DMS53 treated with DMSO at 0.1 percent for 48 hours (cell line): ENCODE measurements around the gene ZNG1B.
"Not testable (repeated sequence)": the region's sequence is repeated elsewhere in the genome, so short reads cannot be mapped to it uniquely, and the experiment has no call there.

ENCODE experiments used
- DNase-seq: peaks from one replicate; lab custom pipeline; 2025; ENCODE audit not compliant: unreplicated experiment; lab: John Stamatoyannopoulos, UW

Gene ZNG1B

DNA sequence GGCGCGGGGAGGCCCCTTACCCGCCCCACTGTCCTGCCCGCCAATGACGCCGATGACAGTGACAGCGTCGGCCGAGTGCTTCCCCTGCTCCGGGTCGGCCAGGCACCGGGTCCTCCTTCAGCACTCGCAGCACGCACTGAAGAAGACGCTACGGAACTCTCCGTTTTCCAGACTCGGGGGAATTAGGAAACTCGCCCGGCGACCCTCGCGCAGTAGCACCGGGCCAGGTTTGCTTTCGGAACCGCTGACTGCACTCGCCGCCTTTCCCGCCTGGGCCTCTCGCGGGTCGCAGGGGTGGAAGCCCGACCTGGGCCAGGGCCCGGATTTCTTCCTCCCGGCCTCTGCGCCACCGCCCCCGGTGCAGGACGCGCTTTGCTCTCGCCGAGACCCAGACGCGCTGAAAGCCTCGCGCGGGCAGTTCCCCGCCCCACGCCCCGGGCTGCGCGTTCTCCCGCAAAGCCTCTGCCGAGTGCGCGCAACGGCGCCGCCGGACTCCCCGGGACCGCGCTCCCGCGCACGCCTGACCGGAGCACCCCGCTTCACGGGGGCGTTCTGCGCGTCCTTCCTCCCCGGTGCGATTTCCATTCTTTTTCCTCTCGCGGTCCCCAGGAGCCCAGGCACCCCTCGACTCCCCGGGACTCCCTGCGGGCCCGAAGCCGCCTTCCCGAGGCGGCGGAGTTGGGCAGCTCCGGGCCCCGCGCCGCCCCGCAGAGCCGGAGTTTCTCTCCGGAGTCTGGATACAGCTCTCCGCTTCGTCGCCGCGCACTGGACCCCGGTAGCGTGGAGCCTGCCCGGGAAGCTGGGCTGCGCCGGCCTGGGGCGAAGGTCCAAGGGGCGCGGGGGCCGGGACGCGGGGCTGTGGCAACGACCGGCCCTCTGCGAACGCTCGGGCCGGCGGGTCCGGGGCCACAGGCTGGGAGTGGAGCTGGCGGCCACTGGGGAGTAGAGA lies 65.9 kb downstream of the ZNG1B start:
- not testable (repeated sequence) for DNase-seq

DNA sequence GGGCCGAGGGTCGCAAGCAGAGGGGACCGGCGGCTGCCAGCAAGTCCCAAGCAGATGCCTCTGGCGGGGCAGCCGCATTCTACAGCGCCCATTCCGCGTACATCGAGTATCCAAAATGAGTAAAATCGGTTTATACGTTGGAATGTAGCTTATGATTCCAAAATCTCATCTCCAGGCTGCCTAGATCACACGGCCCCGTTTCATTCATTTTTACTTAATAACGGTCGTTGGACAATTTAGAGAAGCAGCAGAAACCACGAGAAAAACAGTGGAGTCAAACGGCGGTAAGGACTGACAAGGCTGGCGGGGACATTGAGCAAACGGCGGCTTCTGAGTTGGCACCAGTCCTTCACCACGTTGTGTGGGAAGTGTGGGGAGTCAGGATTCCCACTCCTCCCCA lies 66.6 kb downstream of the ZNG1B start:
- not testable (repeated sequence) for DNase-seq

GRCh38 chr2:113507394-113508140 lies 70.1 kb downstream of the ZNG1B start:
- not testable (repeated sequence) for DNase-seq

- DNase-seq: not testable (repeated sequence)
These were observed 70.7 kb downstream of the ZNG1B start for GRCh38 chr2:113508187-113508586.

DNA sequence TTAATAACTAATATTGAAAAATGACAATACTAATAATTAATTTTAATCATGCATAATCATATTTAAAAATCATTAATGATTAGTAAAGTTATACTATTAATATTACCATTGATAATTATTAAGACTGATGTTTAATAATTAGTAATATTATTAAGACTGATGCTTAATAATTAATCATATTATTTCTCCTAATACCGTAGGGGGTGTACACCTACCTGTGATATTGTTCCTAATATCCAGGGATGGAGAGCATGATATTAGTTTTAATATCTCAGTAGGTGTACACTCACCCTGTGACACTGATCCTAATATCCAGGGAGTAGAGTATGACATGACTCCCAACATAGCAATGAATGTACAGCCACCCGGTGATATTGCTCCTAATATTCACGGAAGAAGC lies 73.4 kb downstream of the ZNG1B start:
- not testable (repeated sequence) for DNase-seq

GRCh38 chr2:113511859-113512258 lies 74.4 kb downstream of the ZNG1B start:
- not testable (repeated sequence) for DNase-seq

DNA sequence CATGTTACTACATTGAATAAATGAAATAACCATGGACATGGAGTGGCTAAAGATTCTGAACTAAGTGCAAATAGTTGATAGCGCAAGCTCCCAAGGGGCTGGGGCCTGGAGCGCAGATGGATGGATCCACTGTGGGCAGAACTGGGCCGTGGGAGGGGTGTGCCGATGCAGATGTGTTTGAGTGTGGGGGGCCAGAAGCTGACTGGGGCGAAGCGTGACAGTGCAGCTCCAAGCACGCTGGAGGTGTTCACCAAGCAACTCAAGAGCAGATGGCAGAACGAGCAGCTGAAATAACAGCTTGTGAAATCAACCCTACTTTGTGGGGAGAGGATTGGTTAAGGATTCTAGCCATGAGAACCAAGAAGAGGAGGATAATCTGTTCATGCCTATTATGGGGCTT lies 78.0 kb downstream of the ZNG1B start:
- not testable (repeated sequence) for DNase-seq

DNA sequence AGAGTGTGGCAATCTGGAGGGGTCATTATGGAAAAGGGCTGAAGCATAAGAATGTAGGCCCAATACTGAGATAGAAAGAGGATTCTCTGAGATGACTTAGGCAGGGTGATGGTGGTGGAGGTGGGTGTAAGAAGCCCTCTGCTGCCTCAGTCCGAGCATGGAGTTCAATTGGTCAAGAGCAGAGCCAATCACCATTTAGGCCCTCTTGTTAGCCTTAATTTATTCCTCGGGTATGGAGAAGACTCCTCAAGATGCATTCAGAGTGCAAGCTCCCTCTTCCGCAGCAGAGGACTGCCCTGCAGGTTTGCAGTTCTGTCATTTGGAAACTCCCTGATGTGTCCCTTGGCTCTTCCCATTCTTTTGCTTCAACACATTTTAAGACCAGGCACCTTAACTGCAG lies 78.5 kb downstream of the ZNG1B start:
- DNase-seq: not testable (repeated sequence)

DNA sequence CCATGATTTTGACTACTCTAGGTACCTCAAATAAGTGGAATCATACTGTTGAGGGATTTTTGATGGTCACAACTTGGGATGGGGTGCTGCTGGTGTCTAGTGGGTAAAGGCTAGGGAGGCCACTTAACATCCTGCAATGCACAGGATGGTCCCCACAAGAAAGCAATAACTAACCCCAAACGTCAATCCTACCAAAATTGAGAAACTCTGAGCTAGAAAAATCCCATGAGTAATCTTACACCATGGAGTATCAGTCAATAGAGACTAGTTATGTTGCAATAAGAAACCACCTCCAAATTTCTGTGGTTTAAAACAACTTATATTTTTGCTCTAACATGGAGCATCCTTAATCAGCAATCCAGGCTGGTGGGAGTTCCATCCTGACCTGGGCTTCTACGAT lies 79.5 kb downstream of the ZNG1B start:
- not testable (repeated sequence) for DNase-seq

GRCh38 chr2:113520837-113521236 lies 83.3 kb downstream of the ZNG1B start:
- not testable (repeated sequence) for DNase-seq

DNA sequence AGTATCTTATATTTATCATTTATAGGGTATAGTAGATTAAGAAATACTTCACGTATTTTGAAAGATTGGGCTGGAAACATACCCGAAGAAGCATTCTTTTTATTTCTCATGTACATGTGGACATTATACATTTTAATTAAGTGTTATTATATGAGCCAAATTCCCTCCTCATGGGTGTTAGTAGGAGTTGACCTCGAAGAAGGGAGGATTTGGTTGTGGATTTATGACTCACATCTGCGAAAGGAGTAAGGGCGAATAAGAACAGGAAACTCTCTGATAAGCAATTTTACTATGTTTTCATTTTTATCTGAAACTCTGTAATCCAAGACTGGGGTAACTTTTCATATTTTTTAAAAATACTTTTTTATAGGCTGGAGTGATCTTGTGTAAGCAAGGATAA lies 84.0 kb downstream of the ZNG1B start:
- DNase-seq: not testable (repeated sequence)

- not testable (repeated sequence) for DNase-seq
These were observed 87.5 kb downstream of the ZNG1B start for GRCh38 chr2:113524986-113525385.

GRCh38 chr2:113527350-113528045 lies 90.0 kb downstream of the ZNG1B start:
- DNase-seq: not testable (repeated sequence)

DNA sequence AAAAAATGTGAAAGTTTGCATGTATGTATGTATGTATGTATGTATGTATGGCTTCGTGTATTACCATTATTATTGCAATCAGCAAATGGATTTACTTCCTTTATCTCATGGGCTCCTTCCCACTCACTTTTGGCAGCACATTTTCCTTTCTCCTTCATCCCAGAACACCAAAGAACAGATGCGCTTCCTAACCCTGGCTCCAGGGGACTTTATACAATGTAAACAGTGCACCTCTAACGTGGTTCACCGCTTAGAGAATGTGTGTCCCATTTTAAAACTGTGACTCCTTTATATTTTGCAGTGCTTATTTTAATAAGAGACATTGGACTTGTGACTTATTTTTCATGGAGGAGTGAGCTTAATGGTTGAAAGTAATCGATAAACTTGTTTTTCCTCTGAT lies 90.6 kb downstream of the ZNG1B start:
- not testable (repeated sequence) for DNase-seq

GRCh38 chr2:113528904-113529303 lies 91.4 kb downstream of the ZNG1B start:
- not testable (repeated sequence) for DNase-seq

DNA sequence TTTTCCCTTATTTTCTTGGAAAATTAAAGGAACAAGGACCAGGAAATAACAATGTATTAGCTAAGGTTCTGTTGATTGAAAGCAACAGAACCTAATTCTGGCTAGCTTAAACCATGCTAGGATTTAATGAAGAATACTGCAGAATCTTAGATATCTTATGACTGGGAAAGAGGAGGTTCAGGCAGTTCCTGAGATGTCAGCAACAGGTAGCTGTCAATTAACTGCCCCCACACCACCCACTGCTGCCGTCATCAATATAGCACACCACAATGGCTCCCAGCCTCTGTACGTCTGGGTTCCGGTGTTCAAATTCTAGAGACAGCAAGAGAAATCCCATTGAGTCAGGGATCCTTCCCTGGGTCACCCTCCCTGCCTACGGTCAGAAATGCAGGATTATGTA lies 95.5 kb downstream of the ZNG1B start:
- DNase-seq: not testable (repeated sequence)

GRCh38 chr2:113536573-113536972 lies 99.1 kb downstream of the ZNG1B start:
- DNase-seq: not testable (repeated sequence)

DNA sequence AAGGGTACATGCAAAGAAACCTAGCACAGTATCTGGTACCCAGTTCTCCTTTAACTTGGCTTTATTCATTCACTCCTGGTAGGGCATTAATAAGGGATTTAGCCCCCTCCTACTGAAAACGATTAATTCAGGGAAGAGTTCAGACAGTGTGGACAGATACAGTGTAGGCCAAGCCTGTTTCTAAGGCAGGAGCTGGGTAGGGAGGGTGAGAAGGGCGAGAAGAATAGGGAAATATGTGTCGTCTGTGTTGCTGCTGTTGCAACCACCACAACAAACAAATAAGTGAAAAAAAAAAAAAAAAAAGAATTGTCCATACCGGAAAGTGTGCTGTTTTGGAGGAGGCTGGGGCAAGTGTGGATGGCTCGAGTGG lies 103.3 kb downstream of the ZNG1B start:
- not testable (repeated sequence) for DNase-seq

DNA sequence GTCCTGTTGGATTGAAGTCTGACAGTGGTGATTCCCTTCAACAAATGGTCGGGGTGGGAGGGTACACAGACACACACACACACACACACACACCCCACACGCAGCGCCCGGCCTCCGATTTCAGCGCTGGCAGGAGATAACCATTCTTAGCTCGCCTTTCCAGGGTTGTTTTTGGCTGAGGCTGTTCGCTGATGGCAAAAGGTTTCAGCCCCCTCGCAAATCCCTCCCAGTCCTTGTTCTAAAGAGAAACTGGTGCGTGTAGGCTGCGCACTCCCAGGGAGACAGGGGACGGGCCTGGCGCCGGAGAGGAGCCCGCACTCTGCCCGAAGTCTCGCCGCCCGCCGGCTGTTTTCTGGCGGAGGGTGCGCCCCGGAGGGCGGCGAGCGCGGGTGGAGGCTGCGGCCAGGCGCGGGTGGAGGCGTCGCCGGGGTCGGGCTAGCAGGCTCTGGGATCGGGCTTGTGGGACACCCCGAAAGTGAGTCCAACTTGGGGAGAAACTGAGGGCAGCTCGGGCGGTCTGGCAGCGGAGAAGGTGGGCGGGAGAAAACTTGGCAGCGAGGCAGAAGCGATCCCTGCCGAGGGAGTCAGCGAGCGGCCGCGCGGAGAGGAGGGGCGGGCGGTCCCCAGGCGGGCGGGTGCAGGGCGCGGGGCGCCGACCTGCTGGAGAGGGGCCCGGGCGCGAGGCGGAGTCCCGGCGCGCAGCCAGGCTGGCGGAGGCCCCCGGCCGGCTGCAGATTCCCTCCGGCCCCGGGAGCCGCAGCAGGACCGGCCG lies 103.9 kb downstream of the ZNG1B start:
- not testable (repeated sequence) for DNase-seq

- DNase-seq: not testable (repeated sequence)
These were observed 104.5 kb downstream of the ZNG1B start for GRCh38 chr2:113541976-113542485.
